ENCODE results near the gene TCAP. TPM values are rescaled to one million over a fixed set of nuclear protein-coding genes. Genes with fewer than 3 reads are reported as not detected.

The TCAP gene
- total and polyA plus RNA-seq, 3 donors from 2014 or later, result 3.0 to 49.8 (median 6.0) TPM

- intact Hi-C loops (cut with DNase I; ENCODE audit: low total_unique reads), result no loop called here
- no peak for DNase-seq
- peak overlapping the region; percentile 24 to 69 for H3K27ac ChIP-seq
- H3K36me3 ChIP-seq (ENCODE audit: low read depth, missing control alignments), result no peaks in the 10 kb centered on the region
- TF ChIP-seq POLR2A (IDR thresholded peaks at IDR 0.05), result no peak
- TF ChIP-seq CTCF (IDR thresholded peaks at IDR 0.05), result no peak
- peaks cover 4% of the 10 kb centered on the region for H3K4me1 ChIP-seq
- H3K4me3 ChIP-seq, result no peak overlapping the region
- H3K9me3 ChIP-seq, result no peaks in the 10 kb centered on the region
- WGBS, 2 donors, result 69 to 85% methylated on average over 21 to 35 of the region's 35 CpGs
- no peaks in the 10 kb centered on the region for H3K27me3 ChIP-seq
Observed at GRCh38 chr17:39660397-39661385, 4.5 kb upstream of the TCAP start.

GRCh38 chr17:39661744-39662541 lies 3.2 kb upstream of the TCAP start:
- peaks cover 11% of the 10 kb centered on the region for H3K4me1 ChIP-seq

GRCh38 chr17:39662551-39663339 lies 2.4 kb upstream of the TCAP start:
- no peak for TF ChIP-seq POLR2A (IDR thresholded peaks at IDR 0.05)
- no peak for TF ChIP-seq CTCF (IDR thresholded peaks at IDR 0.05)
- Histone ChIP-seq H3K9me3 (no peaks in the 10 kb centered on the region), H3K4me3 (no peak overlapping the region), H3K27me3 (no peaks in the 10 kb centered on the region), H3K36me3 (ENCODE audit: low read depth, missing control alignments) (no peaks in the 10 kb centered on the region), H3K4me1 (peaks cover 19% of the 10 kb centered on the region), H3K27ac (no peak overlapping the region)
- intact Hi-C loops (cut with DNase I; ENCODE audit: low total_unique reads), result no loop called here
- 89 to 90% methylated on average over 14 to 21 of the region's 22 CpGs for WGBS, 2 donors
- no peak for DNase-seq

More at GRCh38 chr17:39661744-39662541, 3.2 kb upstream of the TCAP start:
- no peak for TF ChIP-seq CTCF (IDR thresholded peaks at IDR 0.05)
- Histone ChIP-seq H3K36me3 (ENCODE audit: low read depth, missing control alignments) (no peaks in the 10 kb centered on the region), H3K27me3 (no peaks in the 10 kb centered on the region), H3K9me3 (no peaks in the 10 kb centered on the region), H3K4me3 (no peak overlapping the region), H3K27ac (no peak overlapping the region)
- DNase-seq, result no peak
- WGBS, 2 donors, result 73 to 90% methylated on average over 3 to 8 of the region's 8 CpGs
- intact Hi-C loops (cut with DNase I; ENCODE audit: low total_unique reads), result no loop called here

- Histone ChIP-seq H3K9me3 (no peaks in the 10 kb centered on the region), H3K36me3 (ENCODE audit: low read depth, missing control alignments) (no peaks in the 10 kb centered on the region), H3K27me3 (no peaks in the 10 kb centered on the region), H3K4me3 (no peak overlapping the region), H3K4me1 (peaks cover 23% of the 10 kb centered on the region), H3K27ac (no peak overlapping the region)
- TF ChIP-seq CTCF (IDR thresholded peaks at IDR 0.05) (no peak), POLR2A (IDR thresholded peaks at IDR 0.05) (no peak)
- 72 to 74% methylated on average over 4 of the region's 4 CpGs for WGBS, 2 donors
- intact Hi-C loops (cut with DNase I; ENCODE audit: low total_unique reads), result no loop called here
- no peak for DNase-seq
Observed at GRCh38 chr17:39663340-39663687, 1.8 kb upstream of the TCAP start.
